Ascending aorta (tissue), 2 donors: ENCODE data around the gene BANF1. TPM values are rescaled to one million over a fixed set of nuclear protein-coding genes. Genes with fewer than 3 reads are reported as not detected.

Experiments
- DNase-seq, 2 donors: peaks; one replicate each; pipeline ENCODE4 v3.0.0-alpha.2; 2019; ENCODE audit warnings: low spot score in 2 of 2
- H3K27ac ChIP-seq, 2 donors: fragments of 200-600 bp; sonication (generic); one replicate each; pipeline ENCODE4 v1.5.1; 2016 to 2017; ENCODE audit warnings: mild to moderate bottlenecking in 1 of 2
- H3K27me3 ChIP-seq: fragments of 200-600 bp; sonication (generic); one replicate; pipeline ENCODE4 v1.5.1; 2017
- H3K36me3 ChIP-seq, 2 donors: fragments of 200-600 bp; sonication (generic); one replicate each; pipeline ENCODE4 v1.5.1; 2016
- H3K4me1 ChIP-seq, 2 donors: fragments of 200-600 bp; sonication (generic); one replicate each; pipeline ENCODE4 v1.5.1; 2016 to 2017; ENCODE audit warnings: mild to moderate bottlenecking in 1 of 2
- H3K4me3 ChIP-seq, 2 donors: fragments of 200-600 bp; sonication (generic); one replicate each; pipeline ENCODE4 v1.5.1; 2016 to 2017; ENCODE audit warnings: mild to moderate bottlenecking in 1 of 2
- H3K9me3 ChIP-seq, 2 donors: fragments of 200-600 bp; sonication (generic); one replicate each; pipeline ENCODE4 v1.5.1; 2016
- CTCF ChIP-seq, 3 experiments: fragments of 200-600 bp in 2 of 3; fragments of 450-650 bp in 1 of 3; sonication (generic) in 2 of 3; IDR thresholded peaks; one replicate each; pipeline ENCODE4 v1.5.1; 2016 to 2019; ENCODE audit warnings: antibody characterized with exemption in 3 of 3, mild to moderate bottlenecking in 1 of 3, moderate library complexity in 1 of 3
- intact Hi-C: fragments of 100-400 bp; cut with DNase I; formaldehyde crosslinking; loops from one replicate; pipeline ENCODE4 v1.15.1; 2023
- total RNA-seq: library from RNA; depleted of rRNA; stranded (reverse); fragments of >200 nt; gene quantifications from one replicate; pipeline ENCODE4 v1.1.0, GENCODE V29; 2016

The BANF1 gene
- total RNA-seq, 1 donor from 2014 or later = 11.7 TPM

GRCh38 chr11:66042227-66042995, 40.1 kb downstream of the BANF1 start:
- intact Hi-C loops = no loop called here
- H3K4me3 ChIP-seq = no peak overlapping the region
- H3K27ac ChIP-seq = no peak overlapping the region
- H3K4me1 ChIP-seq = no peaks in the 10 kb centered on the region
- H3K27me3 ChIP-seq = no peaks in the 10 kb centered on the region
- no peaks in the 10 kb centered on the region for H3K9me3 ChIP-seq
- no peaks in the 10 kb centered on the region for H3K36me3 ChIP-seq
- TF ChIP-seq CTCF (IDR thresholded peaks at IDR 0.05) = no peak
- no peak for DNase-seq

GRCh38 chr11:66042996-66043906, 40.9 kb downstream of the BANF1 start:
- no peak for TF ChIP-seq CTCF (IDR thresholded peaks at IDR 0.05)
- no peaks in the 10 kb centered on the region for H3K27me3 ChIP-seq
- H3K4me1 ChIP-seq = no peaks in the 10 kb centered on the region
- no peaks in the 10 kb centered on the region for H3K9me3 ChIP-seq
- no peak overlapping the region for H3K27ac ChIP-seq
- H3K36me3 ChIP-seq = no peaks in the 10 kb centered on the region
- DNase-seq = no peak
- H3K4me3 ChIP-seq = no peak overlapping the region
- intact Hi-C loops = no loop called here

- H3K9me3 ChIP-seq = no peaks in the 10 kb centered on the region
- DNase-seq = no peak
- no peak overlapping the region for H3K4me3 ChIP-seq
- H3K36me3 ChIP-seq = no peaks in the 10 kb centered on the region
- intact Hi-C loops = no loop called here
- TF ChIP-seq CTCF (IDR thresholded peaks at IDR 0.05) = no peak
- H3K27ac ChIP-seq = no peak overlapping the region
- H3K4me1 ChIP-seq = peaks cover 0 to 4% of the 10 kb centered on the region in 2 donors
- no peaks in the 10 kb centered on the region for H3K27me3 ChIP-seq
Observed at GRCh38 chr11:66044757-66045156, 42.5 kb downstream of the BANF1 start.

GRCh38 chr11:66045177-66045639, 42.9 kb downstream of the BANF1 start:
- H3K4me1 ChIP-seq = peaks cover 0 to 4% of the 10 kb centered on the region in 2 donors
- peak; percentile 81 to 91 (median 86) for TF ChIP-seq CTCF (IDR thresholded peaks at IDR 0.05)
- DNase-seq = peak in 1 of 2 donors; percentile 82
- no peaks in the 10 kb centered on the region for H3K9me3 ChIP-seq
- H3K27me3 ChIP-seq = no peaks in the 10 kb centered on the region
- intact Hi-C loops = no loop called here
- no peaks in the 10 kb centered on the region for H3K36me3 ChIP-seq
- no peak overlapping the region for H3K27ac ChIP-seq
- no peak overlapping the region for H3K4me3 ChIP-seq

GRCh38 chr11:66046901-66047300, 44.6 kb downstream of the BANF1 start:
- DNase-seq = no peak
- Histone ChIP-seq H3K4me3 (no peak overlapping the region), H3K4me1 (peaks cover 0 to 9% of the 10 kb centered on the region in 2 donors), H3K27me3 (no peaks in the 10 kb centered on the region), H3K36me3 (no peaks in the 10 kb centered on the region), H3K27ac (no peak overlapping the region), H3K9me3 (no peaks in the 10 kb centered on the region)
- intact Hi-C loops = no loop called here
- TF ChIP-seq CTCF (IDR thresholded peaks at IDR 0.05) = no peak
